Measurements from ENCODE around the gene NYAP2.

NYAP2 gene

GRCh38 chr2:225428360-225428759 is 28.9 kb downstream of the NYAP2 start:
- in situ Hi-C loops (cut with MboI; ENCODE audit: low sequenced_read_pairs): no loop called here

GRCh38 chr2:225429717-225430116 is 30.2 kb downstream of the NYAP2 start:
- in situ Hi-C loops (cut with MboI; ENCODE audit: low sequenced_read_pairs): no loop called here

GRCh38 chr2:225431105-225431863 is 31.8 kb downstream of the NYAP2 start:
- in situ Hi-C loops (cut with MboI; ENCODE audit: low sequenced_read_pairs): no loop called here

- in situ Hi-C loops (cut with MboI; ENCODE audit: low sequenced_read_pairs): no loop called here
Observed at GRCh38 chr2:225434014-225434413, 34.5 kb downstream of the NYAP2 start.

- in situ Hi-C loops (cut with MboI; ENCODE audit: low sequenced_read_pairs): no loop called here
Observed at GRCh38 chr2:225437319-225437718, 37.8 kb downstream of the NYAP2 start.

- in situ Hi-C loops (cut with MboI; ENCODE audit: low sequenced_read_pairs): no loop called here
Observed at GRCh38 chr2:225438248-225438647, 38.7 kb downstream of the NYAP2 start.

GRCh38 chr2:225452677-225453076 is 53.2 kb downstream of the NYAP2 start:
- in situ Hi-C loops (cut with MboI; ENCODE audit: low sequenced_read_pairs): no loop called here

- in situ Hi-C loops (cut with MboI; ENCODE audit: low sequenced_read_pairs): no loop called here
Observed at GRCh38 chr2:225454412-225454811, 54.9 kb downstream of the NYAP2 start.

- in situ Hi-C loops (cut with MboI; ENCODE audit: low sequenced_read_pairs): no loop called here
Observed at GRCh38 chr2:225456619-225457260, 57.2 kb downstream of the NYAP2 start.

- in situ Hi-C loops (cut with MboI; ENCODE audit: low sequenced_read_pairs): no loop called here
Observed at GRCh38 chr2:225457482-225457881, 58.0 kb downstream of the NYAP2 start.

GRCh38 chr2:225458431-225459117 is 59.1 kb downstream of the NYAP2 start:
- in situ Hi-C loops (cut with MboI; ENCODE audit: low sequenced_read_pairs): no loop called here

- in situ Hi-C loops (cut with MboI; ENCODE audit: low sequenced_read_pairs): no loop called here
Observed at GRCh38 chr2:225462417-225462816, 62.9 kb downstream of the NYAP2 start.

- in situ Hi-C loops (cut with MboI; ENCODE audit: low sequenced_read_pairs): no loop called here
Observed at GRCh38 chr2:225462945-225463344, 63.4 kb downstream of the NYAP2 start.

GRCh38 chr2:225463449-225463848 is 63.9 kb downstream of the NYAP2 start:
- in situ Hi-C loops (cut with MboI; ENCODE audit: low sequenced_read_pairs): no loop called here

- in situ Hi-C loops (cut with MboI; ENCODE audit: low sequenced_read_pairs): no loop called here
Observed at GRCh38 chr2:225464346-225465025, 65.0 kb downstream of the NYAP2 start.

GRCh38 chr2:225465827-225466226 is 66.3 kb downstream of the NYAP2 start:
- in situ Hi-C loops (cut with MboI; ENCODE audit: low sequenced_read_pairs): no loop called here

- in situ Hi-C loops (cut with MboI; ENCODE audit: low sequenced_read_pairs): no loop called here
Observed at GRCh38 chr2:225466891-225467604, 67.5 kb downstream of the NYAP2 start.

GRCh38 chr2:225468131-225468530 is 68.6 kb downstream of the NYAP2 start:
- in situ Hi-C loops (cut with MboI; ENCODE audit: low sequenced_read_pairs): no loop called here

GRCh38 chr2:225471039-225471438 is 71.5 kb downstream of the NYAP2 start:
- in situ Hi-C loops (cut with MboI; ENCODE audit: low sequenced_read_pairs): no loop called here

GRCh38 chr2:225471482-225471881 is 72.0 kb downstream of the NYAP2 start:
- in situ Hi-C loops (cut with MboI; ENCODE audit: low sequenced_read_pairs): no loop called here

GRCh38 chr2:225472161-225472560 is 72.7 kb downstream of the NYAP2 start:
- in situ Hi-C loops (cut with MboI; ENCODE audit: low sequenced_read_pairs): no loop called here
